Measurements from ENCODE around the gene C7orf25.
A peak's percentile ranks its signal among the peaks of the same experiment; 100 is the strongest.
"Not testable (repeated sequence)": the region's sequence is repeated elsewhere in the genome, so short reads cannot be mapped to it uniquely, and the experiment has no call there.

Gene C7orf25

GRCh38 chr7:42928754-42929153 lies 16.9 kb upstream of the C7orf25 start:
- no peak for DNase-seq

GRCh38 chr7:42926204-42926603 lies 14.3 kb upstream of the C7orf25 start:
- DNase-seq: no peak

GRCh38 chr7:42925630-42926029 lies 13.8 kb upstream of the C7orf25 start:
- DNase-seq: no peak

- DNase-seq: no peak
These were observed 12.5 kb upstream of the C7orf25 start for GRCh38 chr7:42924223-42924838.

DNA sequence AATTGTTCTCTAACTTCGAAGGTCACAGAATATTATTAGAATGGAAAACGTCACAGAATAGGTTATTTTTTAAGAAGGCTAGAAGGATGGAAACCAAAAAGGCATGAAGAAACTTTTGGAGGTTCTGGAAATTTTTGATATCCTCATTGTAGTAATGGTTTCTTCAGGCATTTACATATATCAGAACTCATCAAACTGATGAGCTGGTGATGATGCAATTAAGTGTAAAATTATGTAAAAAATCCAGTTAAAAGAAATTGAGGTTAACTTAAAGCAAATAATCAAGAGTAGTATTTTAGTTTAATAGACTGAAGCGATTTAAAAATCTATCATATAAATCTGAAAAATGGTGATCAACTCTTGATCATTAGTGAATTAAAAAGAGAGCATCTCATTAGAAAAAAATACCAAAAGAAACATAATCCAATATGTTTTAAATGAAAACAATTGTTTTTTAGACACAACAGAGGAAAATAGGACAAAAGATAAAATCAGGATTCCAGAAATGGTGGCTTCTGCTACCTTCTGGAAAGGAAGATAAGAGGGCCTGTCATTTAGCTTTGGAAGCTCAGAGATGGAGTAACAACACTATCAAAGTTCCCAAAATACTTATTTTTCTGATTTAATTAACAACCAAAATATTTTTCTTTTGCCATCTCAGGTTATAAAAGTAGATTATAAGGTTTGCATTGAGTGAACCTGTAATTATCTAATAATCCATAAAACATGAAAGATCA lies 10.3 kb upstream of the C7orf25 start:
- DNase-seq: no peak

DNA sequence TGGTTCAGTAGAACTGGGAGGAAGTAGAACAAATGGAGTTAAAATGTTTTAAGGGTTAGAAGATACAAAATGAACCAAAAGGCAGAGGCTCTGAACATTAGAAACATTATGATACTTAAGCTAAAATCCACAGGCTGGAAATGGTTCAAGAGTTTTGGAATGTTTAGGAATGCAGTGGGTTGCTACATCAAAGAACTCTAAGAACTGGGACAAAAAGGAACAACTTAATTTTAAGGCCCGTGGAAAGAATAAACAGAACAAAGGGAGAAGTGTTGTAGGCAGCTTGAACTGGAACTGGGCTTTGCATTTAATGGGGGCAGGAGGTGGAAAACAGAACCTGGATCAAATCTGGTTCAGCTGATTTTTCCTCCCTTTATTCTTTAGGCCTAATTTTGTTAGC lies 3.5 kb upstream of the C7orf25 start:
- no peak for DNase-seq

DNA sequence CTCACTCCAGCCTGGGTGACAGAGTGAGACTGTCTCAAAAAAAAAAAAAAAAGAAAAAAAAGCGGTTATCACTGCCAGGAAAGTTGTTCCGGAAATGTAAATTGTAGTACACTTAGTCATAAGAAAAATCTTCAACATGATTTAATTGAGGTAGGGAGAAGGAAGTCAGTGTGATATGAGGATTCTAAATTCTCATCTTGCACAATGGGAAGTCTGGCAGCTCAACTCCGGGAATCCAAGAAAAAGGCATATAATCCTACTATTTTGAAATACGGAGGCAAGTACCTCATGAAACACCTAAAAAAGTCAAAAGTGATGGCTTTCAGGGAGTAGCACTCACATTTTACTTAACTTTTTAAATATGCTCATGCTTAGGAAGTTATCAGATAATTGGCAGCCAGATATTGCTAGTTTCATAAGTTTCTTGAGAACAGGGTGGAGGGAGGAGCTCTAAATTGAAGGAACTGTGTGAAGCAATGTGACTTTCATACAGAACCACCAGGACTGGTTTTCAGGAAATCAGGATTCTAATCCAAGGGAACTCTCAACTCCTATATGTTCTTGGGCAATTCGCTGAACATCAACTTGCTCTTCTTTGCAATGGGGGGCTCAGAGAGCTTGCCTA lies 2.7 kb upstream of the C7orf25 start:
- no peak for DNase-seq

GRCh38 chr7:42914009-42914408 lies 2.1 kb upstream of the C7orf25 start:
- DNase-seq: no peak

DNA sequence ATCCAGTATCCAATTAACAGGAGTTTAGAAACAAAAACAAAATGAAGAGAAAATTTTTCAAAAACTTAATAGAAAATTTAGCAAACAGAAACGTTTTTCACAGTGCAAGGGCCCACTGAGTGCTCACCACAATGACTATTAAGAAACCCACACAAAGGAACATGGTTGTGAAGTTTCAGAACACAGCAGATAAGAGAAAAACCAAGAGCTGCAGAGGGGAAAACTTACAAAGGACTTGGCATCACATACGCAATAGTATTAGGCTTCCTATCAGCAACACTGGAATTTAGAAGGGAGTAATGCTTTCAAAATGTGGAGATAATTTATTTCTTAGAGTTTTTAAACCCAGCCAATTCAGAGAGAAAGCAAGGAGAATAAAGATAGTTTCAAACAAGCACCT lies 1.7 kb upstream of the C7orf25 start:
- DNase-seq: no peak

DNA sequence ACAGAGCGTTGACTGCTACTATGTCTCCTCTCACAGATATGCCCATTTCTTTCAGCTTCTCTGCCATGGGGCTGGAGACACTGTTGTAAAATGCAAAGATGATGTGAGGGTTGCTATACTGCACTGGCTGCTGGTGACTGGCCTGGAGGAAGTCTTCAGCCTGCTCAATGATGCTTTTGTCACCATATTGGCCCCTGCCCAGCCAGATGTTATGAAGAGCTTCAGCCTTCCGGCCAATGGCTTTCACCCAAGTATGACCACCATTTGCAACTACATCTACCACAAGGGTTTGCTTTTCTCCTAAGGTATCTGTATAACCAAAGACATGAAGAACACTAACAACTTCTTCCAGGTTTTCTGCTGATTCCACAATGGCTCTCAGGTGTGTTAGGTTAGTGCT lies 1.6 kb downstream of the C7orf25 start:
- DNase-seq: no peak

DNA sequence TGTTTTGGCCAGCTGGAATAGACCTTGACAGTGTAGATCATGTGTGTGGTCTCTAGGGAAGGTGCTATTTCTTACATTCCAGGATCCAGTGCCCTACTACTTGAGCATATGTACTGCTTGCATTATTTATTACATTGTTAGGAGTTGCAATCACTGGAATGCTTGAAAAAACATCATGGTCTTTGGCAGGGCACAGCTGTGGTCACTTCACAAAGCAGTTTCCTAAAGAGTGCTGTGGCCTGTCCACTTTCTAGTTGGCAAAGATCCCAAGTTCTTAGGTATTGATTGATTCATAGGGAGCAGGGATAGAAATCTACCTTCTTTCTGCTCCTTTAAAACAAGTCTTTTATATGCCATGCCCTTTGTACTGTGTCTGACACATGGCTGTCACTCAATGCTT lies 4.6 kb downstream of the C7orf25 start:
- no peak for DNase-seq

DNA sequence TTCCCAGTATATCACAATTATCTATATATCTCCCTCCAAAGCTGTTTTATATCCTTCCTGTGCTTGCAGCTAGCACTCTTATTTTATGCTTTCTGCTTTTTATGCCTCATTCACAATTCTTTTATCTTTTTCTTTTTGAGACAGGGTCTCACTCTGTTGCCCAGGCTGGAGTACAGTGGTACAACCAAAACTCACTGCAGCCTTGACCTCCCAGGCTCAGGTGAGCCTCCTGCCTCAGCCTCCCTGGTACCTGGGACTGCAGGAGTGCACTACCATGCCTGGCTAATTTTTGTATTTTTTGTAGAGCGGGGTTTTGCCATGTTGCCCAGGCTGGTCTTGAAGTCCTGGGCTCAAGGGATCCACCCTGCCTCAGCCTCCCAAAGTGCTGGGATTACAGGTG lies 5.7 kb downstream of the C7orf25 start:
- no peak for DNase-seq

DNA sequence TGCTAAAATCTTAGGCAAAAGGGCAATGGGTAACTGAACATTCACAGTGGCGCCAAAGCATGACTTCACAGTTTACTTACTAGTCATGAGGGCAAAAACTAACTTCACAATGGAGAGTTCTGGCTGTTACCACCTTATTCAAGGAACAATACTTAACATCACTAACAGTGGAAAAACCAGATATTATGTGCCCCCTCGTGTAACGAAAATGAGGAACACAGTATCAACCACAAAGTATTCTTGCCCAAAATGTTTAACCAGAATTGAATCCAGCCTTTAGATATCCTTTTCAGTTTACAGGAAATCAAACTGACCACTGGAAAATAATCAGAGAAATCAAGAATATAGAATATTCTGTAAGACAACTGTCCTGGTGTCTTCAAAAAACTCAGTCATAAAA lies 9.5 kb downstream of the C7orf25 start:
- no peak for DNase-seq

DNA sequence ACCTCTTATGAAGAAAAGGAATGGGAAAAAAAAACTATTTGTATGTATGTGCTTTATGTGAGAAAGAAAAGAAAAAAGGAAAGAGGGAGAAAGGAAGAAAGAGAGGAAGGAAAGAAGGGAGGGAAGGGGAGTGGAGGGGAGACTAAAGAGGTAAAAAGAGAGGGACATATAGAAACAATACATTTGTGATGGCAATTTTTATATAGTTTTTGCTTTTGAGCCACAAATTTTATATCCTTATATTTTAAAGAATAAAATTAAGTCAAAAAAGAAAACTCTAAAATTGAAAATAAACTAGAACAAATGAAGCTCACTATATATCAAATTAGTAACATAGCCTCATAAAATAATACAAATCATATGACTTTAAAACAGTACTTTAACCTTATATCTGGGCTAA lies 11.0 kb downstream of the C7orf25 start:
- DNase-seq: no peak

- DNase-seq: no peak
These were observed 18.3 kb downstream of the C7orf25 start for GRCh38 chr7:42893346-42894240.

DNA sequence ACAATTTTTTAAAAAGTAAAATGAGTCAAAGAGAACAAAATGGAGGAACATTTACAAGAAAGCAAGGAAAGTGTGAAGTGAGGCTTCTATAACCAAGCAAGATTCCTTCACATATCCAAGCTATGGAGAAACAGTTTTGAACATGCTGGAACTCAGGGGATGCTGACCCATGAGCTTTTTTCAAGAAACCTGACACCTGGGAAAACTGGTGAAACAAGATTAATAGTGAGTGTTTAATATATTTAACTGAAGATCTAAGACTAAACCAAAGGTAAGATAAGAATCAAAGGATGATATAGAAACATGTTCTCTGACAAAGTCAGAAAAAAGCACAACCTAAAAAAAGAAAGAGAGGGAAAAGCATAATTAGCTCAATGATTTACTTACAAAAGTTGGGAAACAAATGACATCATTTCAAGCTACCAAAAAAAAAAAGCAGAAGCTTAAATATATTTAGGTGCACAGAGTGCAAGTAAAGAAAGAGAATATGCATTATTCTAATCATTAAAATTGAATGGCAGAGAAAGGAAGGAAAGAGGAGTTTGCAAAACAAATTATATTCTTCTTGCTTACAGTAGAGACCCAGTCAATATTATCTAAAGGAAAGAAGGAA lies 24.9 kb downstream of the C7orf25 start:
- DNase-seq: no peak

DNA sequence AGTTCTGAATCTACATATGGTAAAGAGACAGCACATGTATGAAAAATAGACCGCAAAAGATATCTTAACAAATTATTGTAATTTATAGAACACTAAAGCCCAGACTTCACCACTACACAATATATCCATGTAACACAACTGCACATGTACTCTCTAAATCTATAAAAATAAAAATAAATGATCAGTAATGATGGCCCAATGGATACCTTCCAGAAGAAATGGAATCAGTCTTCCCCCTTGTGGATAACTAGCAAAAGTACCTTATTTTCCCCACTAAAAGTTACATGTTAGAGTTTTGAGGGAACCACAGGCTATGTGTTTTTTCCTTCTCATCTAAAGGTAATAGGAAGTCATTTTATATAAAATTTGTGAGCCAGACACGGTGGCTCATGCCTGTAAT lies 25.7 kb downstream of the C7orf25 start:
- no peak for DNase-seq

- not testable (repeated sequence) for DNase-seq
These were observed 26.7 kb downstream of the C7orf25 start for GRCh38 chr7:42885183-42885582.

DNA sequence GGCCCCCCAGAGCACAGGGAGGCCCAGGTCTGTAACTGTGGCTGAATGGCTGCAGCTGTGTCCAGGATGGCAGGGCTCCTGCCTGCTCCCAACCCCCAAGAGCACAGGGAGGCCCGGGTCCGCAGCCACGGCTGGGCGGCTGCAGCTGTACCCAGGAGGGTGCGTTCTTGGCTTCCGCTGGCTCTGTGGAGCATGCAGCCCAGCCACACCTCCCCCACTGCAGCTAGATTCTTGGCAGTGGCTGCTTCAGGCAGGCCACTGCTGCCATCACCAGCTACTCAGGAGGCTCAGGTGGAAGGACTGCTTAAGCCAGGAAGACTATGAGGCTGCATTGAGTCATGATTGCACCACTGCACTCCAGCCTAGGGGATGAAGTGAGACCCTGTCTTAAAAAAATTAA lies 27.9 kb downstream of the C7orf25 start:
- peak in 1 of 2 experiments; percentile 12 for DNase-seq

- no peak for DNase-seq
These were observed 31.5 kb downstream of the C7orf25 start for GRCh38 chr7:42880392-42880791.

- DNase-seq: no peak
These were observed 33.6 kb downstream of the C7orf25 start for GRCh38 chr7:42878303-42878702.

GRCh38 chr7:42877862-42878261 lies 34.0 kb downstream of the C7orf25 start:
- no peak for DNase-seq

Data from NCI-H526 (cell line).